ENCODE results near the gene NPW. TPM values are rescaled to one million over a fixed set of nuclear protein-coding genes. Genes with fewer than 3 reads are reported as not detected.

NPW gene
- polyA plus RNA-seq, 1 donor, result 4.4 TPM

Other genes starting within 250 kb of the NPW start
- 57.7 TPM for gene NME3, start 248.2 kb upstream of the NPW start, polyA plus RNA-seq
- gene EME2, start 247.0 kb upstream of the NPW start, polyA plus RNA-seq, result 12.2 TPM
- 82.8 TPM for gene MRPS34, start 246.7 kb upstream of the NPW start, polyA plus RNA-seq
- 36.5 TPM for gene SPSB3, start 237.2 kb upstream of the NPW start, polyA plus RNA-seq
- gene NUBP2, start 236.8 kb upstream of the NPW start, polyA plus RNA-seq, result 39.4 TPM
- 8.3 TPM for gene IGFALS, start 226.1 kb upstream of the NPW start, polyA plus RNA-seq
- gene HAGH, start 193.0 kb upstream of the NPW start, polyA plus RNA-seq, result 55.5 TPM
- 49.6 TPM for gene FAHD1, start 192.6 kb upstream of the NPW start, polyA plus RNA-seq
- 0.54 TPM for gene MEIOB, start 147.6 kb upstream of the NPW start, polyA plus RNA-seq
- gene HS3ST6, start 101.4 kb upstream of the NPW start, polyA plus RNA-seq, result 0.04 TPM
- gene MSRB1, start 76.6 kb upstream of the NPW start, polyA plus RNA-seq, result 38.8 TPM
- 0.22 TPM for gene RPL3L, start 65.1 kb upstream of the NPW start, polyA plus RNA-seq
- gene NDUFB10, start 60.2 kb upstream of the NPW start, polyA plus RNA-seq, result 128 TPM
- 3,022 TPM for gene RPS2, start 55.0 kb upstream of the NPW start, polyA plus RNA-seq
- gene RNF151, start 52.9 kb upstream of the NPW start, polyA plus RNA-seq, result 0.09 TPM
- gene TBL3, start 47.7 kb upstream of the NPW start, polyA plus RNA-seq, result 32.9 TPM
- gene NOXO1, start 38.3 kb upstream of the NPW start, polyA plus RNA-seq, result 2.8 TPM
- gene GFER, start 35.6 kb upstream of the NPW start, polyA plus RNA-seq, result 48.5 TPM
- gene SYNGR3, start 29.8 kb upstream of the NPW start, polyA plus RNA-seq, result 4.2 TPM
- 28.9 TPM for gene ZNF598, start 10.0 kb upstream of the NPW start, polyA plus RNA-seq
- gene NHERF2, start 7.1 kb downstream of the NPW start, polyA plus RNA-seq, result 32.3 TPM
- gene NTHL1, start 28.0 kb downstream of the NPW start, polyA plus RNA-seq, result 15.6 TPM
- 85.9 TPM for gene TSC2, start 28.2 kb downstream of the NPW start, polyA plus RNA-seq
- gene PKD1, start 116.1 kb downstream of the NPW start, polyA plus RNA-seq, result 58.4 TPM
- gene RAB26, start 128.8 kb downstream of the NPW start, polyA plus RNA-seq, result 19.1 TPM
- gene TRAF7, start 136.0 kb downstream of the NPW start, polyA plus RNA-seq, result 63.3 TPM
- gene CASKIN1, start 176.8 kb downstream of the NPW start, polyA plus RNA-seq, result 0.96 TPM
- gene MLST8, start 185.7 kb downstream of the NPW start, polyA plus RNA-seq, result 40.0 TPM
- gene BRICD5, start 191.1 kb downstream of the NPW start, polyA plus RNA-seq, result 10.5 TPM
- 11.7 TPM for gene PGP, start 195.1 kb downstream of the NPW start, polyA plus RNA-seq
- 18.4 TPM for gene E4F1, start 203.8 kb downstream of the NPW start, polyA plus RNA-seq
- 0.91 TPM for gene DNASE1L2, start 216.7 kb downstream of the NPW start, polyA plus RNA-seq
- 81.6 TPM for gene ECI1, start 231.8 kb downstream of the NPW start, polyA plus RNA-seq
- 172 TPM for gene RNPS1, start 248.3 kb downstream of the NPW start, polyA plus RNA-seq

All from large intestine (tissue), 1 donor.